Mesothelial cell of epicardium (in vitro differentiated cells): ENCODE measurements around the gene CUTC. TPM values are rescaled to one million over a fixed set of nuclear protein-coding genes. Genes with fewer than 3 reads are reported as not detected.

ENCODE experiments used
- DNase-seq, 2 experiments: peaks; one replicate each; pipeline ENCODE4 v3.0.0; 2021; ENCODE audit warnings: low spot score in 2 of 2; ENCODE audit not compliant: unreplicated experiment in 2 of 2
- H3K27ac Mint-ChIP-seq: 2 replicates; pipeline ENCODE4 v1.8.0; 2021; ENCODE audit warnings: mixed read lengths
- H3K27me3 Mint-ChIP-seq: 2 replicates; pipeline ENCODE4 v1.8.0; 2021; ENCODE audit warnings: low read depth, mixed read lengths
- H3K36me3 Mint-ChIP-seq: 2 replicates; pipeline ENCODE4 v1.8.0; 2021; ENCODE audit warnings: mixed read lengths
- H3K4me1 Mint-ChIP-seq: 2 replicates; pipeline ENCODE4 v1.8.0; 2021; ENCODE audit warnings: mixed read lengths
- H3K4me3 Mint-ChIP-seq: 2 replicates; pipeline ENCODE4 v1.8.0; 2021; ENCODE audit warnings: mild to moderate bottlenecking, moderate library complexity, mixed read lengths
- H3K9me3 Mint-ChIP-seq: 2 replicates; pipeline ENCODE4 v1.8.0; 2021; ENCODE audit warnings: mixed read lengths
- total RNA-seq: library from RNA; stranded (reverse); gene quantifications from 3 replicates; pipeline ENCODE4 v1.2.1, GENCODE V29; 2021
- TF ChIP-seq, protein P1 (sequence below): fragments of 200-600 bp; sonication (generic); IDR thresholded peaks from one replicate; pipeline ENCODE4 v1.5.0; 2021; ENCODE audit warnings: antibody characterized with exemption; ENCODE audit not compliant: unreplicated experiment

The CUTC gene
- total RNA-seq, 1 donor from 2014 or later, result 10.4 TPM

DNA sequence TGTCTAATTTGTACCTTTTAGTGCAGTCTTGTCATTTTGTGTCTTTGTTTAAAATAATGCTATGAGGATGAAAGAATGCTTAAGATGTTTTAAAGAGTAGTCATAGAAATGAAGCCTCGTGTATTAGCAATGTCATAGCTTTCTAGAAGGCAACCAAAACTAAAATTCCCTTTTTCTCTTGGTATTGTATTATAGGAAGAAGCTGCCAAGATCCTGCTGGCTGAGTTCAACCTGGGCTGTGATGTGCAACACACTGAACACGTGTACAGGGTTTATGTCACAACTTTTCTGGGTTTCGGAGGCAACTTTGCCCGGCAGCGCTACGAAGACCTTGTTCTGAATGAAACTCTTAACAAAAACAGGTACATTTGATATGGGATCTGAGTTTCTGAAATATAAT lies 36.3 kb upstream of the CUTC start:
- no peaks in the 10 kb centered on the region for H3K27me3 Mint-ChIP-seq
- TF ChIP-seq, protein P1, sequence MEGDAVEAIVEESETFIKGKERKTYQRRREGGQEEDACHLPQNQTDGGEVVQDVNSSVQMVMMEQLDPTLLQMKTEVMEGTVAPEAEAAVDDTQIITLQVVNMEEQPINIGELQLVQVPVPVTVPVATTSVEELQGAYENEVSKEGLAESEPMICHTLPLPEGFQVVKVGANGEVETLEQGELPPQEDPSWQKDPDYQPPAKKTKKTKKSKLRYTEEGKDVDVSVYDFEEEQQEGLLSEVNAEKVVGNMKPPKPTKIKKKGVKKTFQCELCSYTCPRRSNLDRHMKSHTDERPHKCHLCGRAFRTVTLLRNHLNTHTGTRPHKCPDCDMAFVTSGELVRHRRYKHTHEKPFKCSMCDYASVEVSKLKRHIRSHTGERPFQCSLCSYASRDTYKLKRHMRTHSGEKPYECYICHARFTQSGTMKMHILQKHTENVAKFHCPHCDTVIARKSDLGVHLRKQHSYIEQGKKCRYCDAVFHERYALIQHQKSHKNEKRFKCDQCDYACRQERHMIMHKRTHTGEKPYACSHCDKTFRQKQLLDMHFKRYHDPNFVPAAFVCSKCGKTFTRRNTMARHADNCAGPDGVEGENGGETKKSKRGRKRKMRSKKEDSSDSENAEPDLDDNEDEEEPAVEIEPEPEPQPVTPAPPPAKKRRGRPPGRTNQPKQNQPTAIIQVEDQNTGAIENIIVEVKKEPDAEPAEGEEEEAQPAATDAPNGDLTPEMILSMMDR, result no peak
- peaks cover 54% of the 10 kb centered on the region for H3K36me3 Mint-ChIP-seq
- no peaks in the 10 kb centered on the region for H3K9me3 Mint-ChIP-seq
- H3K27ac Mint-ChIP-seq, result no peak overlapping the region
- DNase-seq, result no peak
- no peak overlapping the region for H3K4me3 Mint-ChIP-seq
- H3K4me1 Mint-ChIP-seq, result no peaks in the 10 kb centered on the region

- Mint-ChIP-seq H3K27ac (no peak overlapping the region), H3K4me3 (no peak overlapping the region), H3K36me3 (peaks cover 62% of the 10 kb centered on the region), H3K4me1 (no peaks in the 10 kb centered on the region), H3K27me3 (no peaks in the 10 kb centered on the region), H3K9me3 (no peaks in the 10 kb centered on the region)
- DNase-seq, result no peak
- TF ChIP-seq, protein P1, result no peak
Measured at GRCh38 chr10:99698504-99699080, 33.4 kb upstream of the CUTC start.

DNA sequence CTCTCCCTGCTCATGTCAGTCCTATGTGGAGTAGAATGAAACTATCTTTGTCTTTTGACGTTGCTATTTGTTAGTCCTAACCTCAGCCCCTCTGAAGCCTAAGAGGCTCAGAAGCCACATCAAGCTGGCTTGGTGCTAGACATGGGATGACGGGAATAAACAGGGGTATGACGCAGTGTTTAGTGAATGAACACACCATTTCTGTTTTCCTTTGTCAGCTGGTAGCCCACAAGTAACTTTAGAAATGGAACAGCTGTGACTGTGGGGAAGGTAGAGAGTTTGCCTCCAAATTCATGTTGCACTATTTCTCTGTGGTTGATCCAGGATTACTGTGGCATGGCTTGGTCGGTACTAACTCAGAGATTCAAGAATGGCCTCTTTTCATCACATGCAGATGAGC lies 31.4 kb upstream of the CUTC start:
- H3K36me3 Mint-ChIP-seq, result peaks cover 67% of the 10 kb centered on the region
- no peaks in the 10 kb centered on the region for H3K9me3 Mint-ChIP-seq
- H3K27ac Mint-ChIP-seq, result no peak overlapping the region
- H3K4me3 Mint-ChIP-seq, result no peak overlapping the region
- no peaks in the 10 kb centered on the region for H3K4me1 Mint-ChIP-seq
- TF ChIP-seq, protein P1, result no peak
- H3K27me3 Mint-ChIP-seq, result no peaks in the 10 kb centered on the region
- no peak for DNase-seq

DNA sequence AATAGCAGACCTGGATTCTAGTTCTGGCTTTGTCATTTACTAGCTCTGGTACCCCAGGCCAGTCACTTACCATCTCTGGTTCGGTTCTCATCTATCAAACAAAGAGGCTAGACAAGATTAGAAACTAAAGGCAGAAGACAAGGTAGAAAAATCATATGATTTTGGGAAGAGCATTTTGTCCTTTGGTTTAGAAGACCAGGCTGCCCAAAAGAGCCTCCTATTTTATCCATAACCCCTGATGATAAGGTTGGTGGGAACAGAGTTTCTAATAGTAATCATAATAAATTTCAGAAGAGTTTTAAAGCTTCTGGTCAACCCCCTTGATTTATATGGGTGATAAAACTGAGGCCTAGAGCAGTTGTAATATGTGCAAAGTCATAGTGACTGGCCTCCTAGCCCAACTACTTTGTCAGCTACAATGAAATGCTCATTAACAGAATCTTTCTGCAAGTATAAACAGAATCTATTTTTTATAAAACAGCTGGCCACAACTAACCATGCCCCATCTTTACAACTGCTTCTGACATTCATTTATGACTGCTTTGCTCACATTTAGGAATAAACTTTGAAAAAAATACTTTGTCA lies 23.5 kb upstream of the CUTC start:
- Mint-ChIP-seq H3K27ac (no peak overlapping the region), H3K36me3 (peaks cover 29% of the 10 kb centered on the region), H3K9me3 (no peaks in the 10 kb centered on the region), H3K4me1 (peaks cover 6% of the 10 kb centered on the region), H3K4me3 (no peak overlapping the region), H3K27me3 (no peaks in the 10 kb centered on the region)
- TF ChIP-seq, protein P1, result no peak
- DNase-seq, result no peak

GRCh38 chr10:99709480-99710229 lies 22.4 kb upstream of the CUTC start:
- H3K4me3 Mint-ChIP-seq, result no peak overlapping the region
- H3K27ac Mint-ChIP-seq, result no peak overlapping the region
- H3K27me3 Mint-ChIP-seq, result no peaks in the 10 kb centered on the region
- H3K4me1 Mint-ChIP-seq, result peaks cover 6% of the 10 kb centered on the region
- DNase-seq, result no peak
- H3K9me3 Mint-ChIP-seq, result no peaks in the 10 kb centered on the region
- peaks cover 28% of the 10 kb centered on the region for H3K36me3 Mint-ChIP-seq
- TF ChIP-seq, protein P1, result no peak
